BJ (cell line): ENCODE results near the gene RBFOX1. TPM values are rescaled to one million over a fixed set of nuclear protein-coding genes. Genes with fewer than 3 reads are reported as not detected.

Experiments
- CTCF ChIA-PET: fragments of 350-600 bp; formaldehyde crosslinking; extraction: SDS; loops from one replicate; lab custom pipeline; 2021; ENCODE audit warnings: antibody characterized with exemption, inconsistent platforms; lab: Yijun Ruan, JAX
- POLR2A ChIA-PET: fragments of 300-600 bp; sonication (Branson Sonifier 250); formaldehyde crosslinking; extraction: SDS; loops from one replicate; lab custom pipeline; 2021; ENCODE audit warnings: antibody characterized with exemption; lab: Charles Lee
- DNase-seq: peaks from one replicate; pipeline ENCODE4 v3.0.0-alpha.2; 2011; ENCODE audit warnings: low read depth
- H3K27me3 ChIP-seq: 2 replicates; pipeline ENCODE4 v1.6.0; 2011; ENCODE audit warnings: low read length; ENCODE audit not compliant: control insufficient read depth, insufficient read depth
- H3K36me3 ChIP-seq: 2 replicates; pipeline ENCODE4 v1.5.1; 2011; ENCODE audit warnings: low read length; ENCODE audit not compliant: control insufficient read depth, insufficient read depth
- H3K4me3 ChIP-seq: 2 replicates; pipeline ENCODE4 v1.5.1; 2011; ENCODE audit warnings: low read depth, mild to moderate bottlenecking, control low read depth, low read length
- polyA plus RNA-seq: library from polyadenylated mRNA; depleted of rRNA; stranded (reverse); fragments of >200 nt; gene quantifications from 2 replicates; pipeline ENCODE4 v1.2.3, GENCODE V29; 2011
- TF ChIP-seq, protein P1 (sequence below): IDR thresholded peaks from 2 replicates; pipeline ENCODE4 v1.5.1; 2011; ENCODE audit warnings: low read depth, mild to moderate bottlenecking, control low read depth, inconsistent platforms, low read length, moderate library complexity; ENCODE audit not compliant: insufficient read depth

The RBFOX1 gene
- polyA plus RNA-seq, 1 experiment, result not detected

GRCh38 chr16:7624871-7625766, 292.5 kb downstream of the RBFOX1 start:
- ChIA-PET POLR2A (no interaction called here), CTCF (interaction anchor here (1.1 kb wide), 1 partner anchor 8 kb away, joined by 3 read pairs; no protein-coding TSS in a partner anchor)
- DNase-seq, result no peak
- TF ChIP-seq, protein P1, sequence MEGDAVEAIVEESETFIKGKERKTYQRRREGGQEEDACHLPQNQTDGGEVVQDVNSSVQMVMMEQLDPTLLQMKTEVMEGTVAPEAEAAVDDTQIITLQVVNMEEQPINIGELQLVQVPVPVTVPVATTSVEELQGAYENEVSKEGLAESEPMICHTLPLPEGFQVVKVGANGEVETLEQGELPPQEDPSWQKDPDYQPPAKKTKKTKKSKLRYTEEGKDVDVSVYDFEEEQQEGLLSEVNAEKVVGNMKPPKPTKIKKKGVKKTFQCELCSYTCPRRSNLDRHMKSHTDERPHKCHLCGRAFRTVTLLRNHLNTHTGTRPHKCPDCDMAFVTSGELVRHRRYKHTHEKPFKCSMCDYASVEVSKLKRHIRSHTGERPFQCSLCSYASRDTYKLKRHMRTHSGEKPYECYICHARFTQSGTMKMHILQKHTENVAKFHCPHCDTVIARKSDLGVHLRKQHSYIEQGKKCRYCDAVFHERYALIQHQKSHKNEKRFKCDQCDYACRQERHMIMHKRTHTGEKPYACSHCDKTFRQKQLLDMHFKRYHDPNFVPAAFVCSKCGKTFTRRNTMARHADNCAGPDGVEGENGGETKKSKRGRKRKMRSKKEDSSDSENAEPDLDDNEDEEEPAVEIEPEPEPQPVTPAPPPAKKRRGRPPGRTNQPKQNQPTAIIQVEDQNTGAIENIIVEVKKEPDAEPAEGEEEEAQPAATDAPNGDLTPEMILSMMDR, result no peak
- H3K36me3 ChIP-seq, result no peaks in the 10 kb centered on the region
- no peak overlapping the region for H3K4me3 ChIP-seq
- no peaks in the 10 kb centered on the region for H3K27me3 ChIP-seq

DNA sequence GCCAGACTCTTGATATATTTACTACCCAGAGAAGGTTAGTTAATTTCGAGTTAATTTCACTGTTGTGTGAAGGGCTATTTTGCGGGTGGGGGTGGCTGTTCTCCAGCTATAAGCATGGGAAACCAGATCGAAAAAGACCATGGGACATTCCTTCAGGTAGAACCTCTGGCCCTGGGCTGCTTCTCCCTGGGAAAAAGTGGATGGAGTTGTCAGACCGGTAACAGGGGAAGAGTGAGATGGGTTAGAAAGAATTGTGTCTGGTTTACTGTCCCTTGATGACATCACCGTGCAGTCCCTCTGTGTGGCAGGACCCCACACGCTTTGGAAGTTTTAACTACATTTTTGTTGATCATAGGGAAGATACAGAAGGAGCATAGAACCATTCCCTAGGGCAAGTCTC, 296.3 kb downstream of the RBFOX1 start:
- TF ChIP-seq, protein P1, result no peak
- Histone ChIP-seq H3K27me3 (no peaks in the 10 kb centered on the region), H3K36me3 (no peaks in the 10 kb centered on the region), H3K4me3 (no peak overlapping the region)
- DNase-seq, result no peak
- POLR2A ChIA-PET, result no interaction called here
- CTCF ChIA-PET, result no interaction called here

DNA sequence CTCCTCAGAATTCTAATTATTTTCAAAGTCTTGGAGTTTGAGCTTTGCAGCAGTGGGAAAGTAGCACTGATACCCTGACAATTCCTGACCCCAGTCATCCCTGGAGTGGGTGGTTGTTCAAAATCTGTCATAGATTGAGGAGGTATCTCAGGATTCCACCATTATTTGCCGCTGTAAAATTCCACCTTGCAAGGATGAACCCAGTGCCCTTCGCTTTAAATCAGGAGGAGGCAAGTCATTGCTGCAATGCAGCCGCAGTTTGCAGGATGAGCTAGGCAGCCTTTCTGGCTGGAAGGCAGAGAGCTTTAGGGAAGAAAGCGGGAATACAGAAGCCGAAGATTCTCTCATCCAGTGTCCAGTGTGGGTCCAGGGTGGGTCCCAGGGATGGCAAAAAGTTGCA, 296.9 kb downstream of the RBFOX1 start:
- H3K36me3 ChIP-seq, result no peaks in the 10 kb centered on the region
- ChIA-PET POLR2A (no interaction called here), CTCF (no interaction called here)
- TF ChIP-seq, protein P1, result no peak
- no peaks in the 10 kb centered on the region for H3K27me3 ChIP-seq
- DNase-seq, result no peak
- H3K4me3 ChIP-seq, result no peak overlapping the region

DNA sequence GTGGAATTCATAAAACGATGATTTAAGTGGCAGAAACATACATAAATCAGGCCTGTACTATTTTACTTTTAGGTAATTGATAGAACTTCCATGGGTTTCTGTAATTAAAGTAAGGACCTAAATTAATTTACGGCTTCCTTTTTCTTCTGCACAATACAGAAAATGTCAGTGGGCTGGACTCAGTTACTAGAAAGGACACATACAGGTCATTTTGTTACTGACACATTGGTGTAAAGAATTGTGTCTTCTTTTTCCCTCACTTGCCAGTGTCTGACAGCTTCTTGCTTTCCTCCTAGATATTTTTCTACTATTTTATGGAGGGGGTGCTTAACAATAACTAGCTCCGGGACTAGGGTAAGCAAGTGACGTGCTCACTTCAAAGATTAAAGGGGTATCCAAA, 304.8 kb downstream of the RBFOX1 start:
- POLR2A ChIA-PET, result no interaction called here
- H3K36me3 ChIP-seq, result no peaks in the 10 kb centered on the region
- CTCF ChIA-PET, result no interaction called here
- TF ChIP-seq, protein P1, result no peak
- H3K4me3 ChIP-seq, result no peak overlapping the region
- H3K27me3 ChIP-seq, result no peaks in the 10 kb centered on the region
- no peak for DNase-seq

DNA sequence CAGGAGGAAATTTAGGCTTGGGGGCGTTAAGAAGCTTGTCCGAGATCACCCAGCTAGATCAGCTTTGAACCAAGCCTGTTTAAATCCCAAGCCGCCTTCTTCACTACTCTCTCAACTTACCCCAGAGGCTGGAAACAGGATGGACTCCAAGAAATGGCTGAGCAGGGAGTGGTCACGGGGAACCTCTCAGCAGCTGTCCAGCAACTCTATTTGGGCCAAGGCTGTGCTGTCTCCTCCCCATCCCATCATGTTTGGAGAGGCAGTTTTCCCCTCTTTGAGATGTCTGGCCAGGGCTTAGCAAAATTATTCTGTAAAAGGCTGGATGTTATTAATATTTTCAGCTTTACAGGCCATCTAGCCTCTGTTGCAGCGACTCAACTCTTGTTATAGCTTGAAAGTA, 305.7 kb downstream of the RBFOX1 start:
- TF ChIP-seq, protein P1, result no peak
- DNase-seq, result no peak
- H3K4me3 ChIP-seq, result no peak overlapping the region
- ChIA-PET POLR2A (no interaction called here), CTCF (no interaction called here)
- H3K36me3 ChIP-seq, result no peaks in the 10 kb centered on the region
- no peaks in the 10 kb centered on the region for H3K27me3 ChIP-seq
